Testis (tissue), 2 donors: ENCODE data around the gene COL25A1.

Experiments used
- POLR2A ChIP-seq: fragments of 450-650 bp; IDR thresholded peaks from one replicate; pipeline ENCODE4 v1.6.1; 2017; ENCODE audit warnings: antibody characterized with exemption, mild to moderate bottlenecking, moderate library complexity
- TF ChIP-seq, protein P1 (sequence below), 3 experiments: fragments of 450-650 bp in 2 of 3; fragments of 200-600 bp in 1 of 3; sonication (generic) in 1 of 3; IDR thresholded peaks; one replicate each; pipeline ENCODE4 v1.5.1; 2016 to 2019; ENCODE audit warnings: antibody characterized with exemption in 3 of 3, mild to moderate bottlenecking in 2 of 3, moderate library complexity in 1 of 3

DNA sequence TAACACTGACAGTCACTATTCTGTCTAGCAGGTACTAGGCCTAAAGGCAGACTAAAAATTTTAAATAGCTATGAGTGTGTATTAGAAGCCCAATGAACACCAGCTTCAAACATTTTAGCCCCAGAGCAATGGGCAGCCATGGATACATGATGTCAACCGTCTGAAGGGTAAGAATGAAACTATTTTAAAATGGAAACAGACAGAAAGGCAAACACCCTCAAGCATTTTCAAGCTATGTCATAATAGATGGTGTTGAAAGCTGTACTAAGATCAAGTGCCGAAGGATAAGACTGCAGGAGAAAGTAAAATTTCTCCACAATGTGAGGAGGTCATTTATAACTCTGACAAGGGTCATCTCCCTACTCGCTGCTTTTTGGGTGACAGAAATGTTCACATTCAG, 225.0 kb downstream of the COL25A1 start:
- TF ChIP-seq, protein P1, sequence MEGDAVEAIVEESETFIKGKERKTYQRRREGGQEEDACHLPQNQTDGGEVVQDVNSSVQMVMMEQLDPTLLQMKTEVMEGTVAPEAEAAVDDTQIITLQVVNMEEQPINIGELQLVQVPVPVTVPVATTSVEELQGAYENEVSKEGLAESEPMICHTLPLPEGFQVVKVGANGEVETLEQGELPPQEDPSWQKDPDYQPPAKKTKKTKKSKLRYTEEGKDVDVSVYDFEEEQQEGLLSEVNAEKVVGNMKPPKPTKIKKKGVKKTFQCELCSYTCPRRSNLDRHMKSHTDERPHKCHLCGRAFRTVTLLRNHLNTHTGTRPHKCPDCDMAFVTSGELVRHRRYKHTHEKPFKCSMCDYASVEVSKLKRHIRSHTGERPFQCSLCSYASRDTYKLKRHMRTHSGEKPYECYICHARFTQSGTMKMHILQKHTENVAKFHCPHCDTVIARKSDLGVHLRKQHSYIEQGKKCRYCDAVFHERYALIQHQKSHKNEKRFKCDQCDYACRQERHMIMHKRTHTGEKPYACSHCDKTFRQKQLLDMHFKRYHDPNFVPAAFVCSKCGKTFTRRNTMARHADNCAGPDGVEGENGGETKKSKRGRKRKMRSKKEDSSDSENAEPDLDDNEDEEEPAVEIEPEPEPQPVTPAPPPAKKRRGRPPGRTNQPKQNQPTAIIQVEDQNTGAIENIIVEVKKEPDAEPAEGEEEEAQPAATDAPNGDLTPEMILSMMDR (IDR thresholded peaks at IDR 0.05), result no peak
- TF ChIP-seq POLR2A, result no peak
